A172 (cell line): ENCODE results near the gene TMEM235. TPM values are rescaled to one million over a fixed set of nuclear protein-coding genes. Genes with fewer than 3 reads are reported as not detected.
A peak's percentile ranks its signal among the peaks of the same experiment; 100 is the strongest.
"Not testable (repeated sequence)": the region's sequence is repeated elsewhere in the genome, so short reads cannot be mapped to it uniquely, and the experiment has no call there.

Experiments used
- DNase-seq: peaks from one replicate; pipeline ENCODE4 v3.0.0-alpha.2; 2015; ENCODE audit warnings: low spot score
- total RNA-seq: library from RNA; depleted of rRNA; stranded (reverse); fragments of >200 nt; shearing (Covaris generic); gene quantifications from 2 replicates; pipeline ENCODE4 v1.2.3, GENCODE V29; 2014

TMEM235 gene
- total RNA-seq, 1 experiment from 2014 or later = not detected

DNA sequence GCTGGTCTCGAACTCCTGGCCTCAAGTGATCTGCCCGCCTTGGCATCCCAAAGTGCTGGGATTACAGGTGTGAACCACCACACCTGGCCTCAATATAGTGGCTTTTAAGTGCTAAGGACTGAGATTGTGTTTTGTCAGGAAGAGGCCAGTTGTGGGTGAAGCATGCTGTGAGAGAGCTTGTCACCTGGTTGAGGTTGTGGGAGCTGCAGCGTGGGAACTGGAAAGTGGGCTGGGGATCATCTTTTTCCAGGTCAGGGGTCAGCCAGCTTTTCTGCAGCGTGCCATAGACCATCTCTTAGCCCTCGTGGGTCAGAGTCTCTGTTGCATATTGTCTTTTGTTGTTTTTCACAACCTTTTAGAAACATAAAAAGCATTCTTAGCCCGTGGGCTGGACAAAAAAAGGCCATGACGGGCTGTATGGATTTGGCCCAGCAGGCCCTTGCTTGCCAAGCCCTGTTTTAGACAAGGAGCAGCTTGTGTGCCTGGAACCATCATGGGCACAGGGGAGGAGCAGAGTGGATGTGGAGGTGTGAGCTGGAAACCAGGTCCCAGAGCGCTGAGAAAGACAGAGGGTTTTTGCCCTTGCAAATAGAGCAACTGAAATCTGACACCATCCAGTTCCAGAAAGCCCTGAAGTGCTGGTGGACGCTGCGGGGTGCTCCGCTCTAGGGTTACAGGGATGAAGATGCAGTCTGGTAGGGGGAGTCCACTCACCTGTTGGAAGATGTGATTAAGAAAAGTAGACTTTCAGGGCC lies 11.9 kb upstream of the TMEM235 start:
- DNase-seq = no peak

DNA sequence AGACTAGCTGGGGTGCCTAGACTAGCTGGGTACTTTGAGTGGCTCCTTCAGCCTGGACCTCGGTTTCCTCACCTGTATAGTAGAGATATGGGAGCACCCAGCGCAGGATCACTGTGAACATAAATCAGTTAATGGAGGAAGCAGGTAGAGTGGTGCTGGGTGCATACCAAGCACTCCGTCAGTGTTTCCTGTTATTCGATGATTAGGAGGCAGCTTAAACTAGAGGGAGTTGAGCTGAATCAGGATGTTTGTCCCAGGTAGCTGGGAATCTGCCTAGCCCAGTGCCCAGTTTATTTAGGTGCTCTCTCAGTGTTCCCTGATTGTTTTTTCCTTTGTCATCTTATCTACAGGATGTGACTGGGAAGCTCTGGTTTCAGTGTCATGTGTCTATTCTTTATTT lies 8.4 kb upstream of the TMEM235 start:
- no peak for DNase-seq

DNA sequence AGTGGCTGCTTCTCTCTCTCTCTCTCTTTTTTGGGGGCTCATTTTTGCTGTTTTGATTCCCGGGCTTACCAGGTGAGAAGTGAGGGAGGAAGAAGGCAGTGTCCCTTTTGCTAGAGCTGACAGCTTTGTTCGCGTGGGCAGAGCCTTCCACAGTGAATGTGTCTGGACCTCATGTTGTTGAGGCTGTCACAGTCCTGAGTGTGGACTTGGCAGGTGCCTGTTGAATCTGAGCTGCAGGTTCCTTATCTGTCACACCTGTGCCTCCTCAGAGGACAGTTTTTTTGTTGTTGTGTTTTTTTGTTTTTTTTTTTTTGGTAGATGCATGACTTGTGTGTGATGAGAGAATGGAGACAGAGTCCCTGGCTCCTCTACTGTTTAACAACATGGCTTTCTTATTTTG lies 7.7 kb upstream of the TMEM235 start:
- no peak for DNase-seq

DNA sequence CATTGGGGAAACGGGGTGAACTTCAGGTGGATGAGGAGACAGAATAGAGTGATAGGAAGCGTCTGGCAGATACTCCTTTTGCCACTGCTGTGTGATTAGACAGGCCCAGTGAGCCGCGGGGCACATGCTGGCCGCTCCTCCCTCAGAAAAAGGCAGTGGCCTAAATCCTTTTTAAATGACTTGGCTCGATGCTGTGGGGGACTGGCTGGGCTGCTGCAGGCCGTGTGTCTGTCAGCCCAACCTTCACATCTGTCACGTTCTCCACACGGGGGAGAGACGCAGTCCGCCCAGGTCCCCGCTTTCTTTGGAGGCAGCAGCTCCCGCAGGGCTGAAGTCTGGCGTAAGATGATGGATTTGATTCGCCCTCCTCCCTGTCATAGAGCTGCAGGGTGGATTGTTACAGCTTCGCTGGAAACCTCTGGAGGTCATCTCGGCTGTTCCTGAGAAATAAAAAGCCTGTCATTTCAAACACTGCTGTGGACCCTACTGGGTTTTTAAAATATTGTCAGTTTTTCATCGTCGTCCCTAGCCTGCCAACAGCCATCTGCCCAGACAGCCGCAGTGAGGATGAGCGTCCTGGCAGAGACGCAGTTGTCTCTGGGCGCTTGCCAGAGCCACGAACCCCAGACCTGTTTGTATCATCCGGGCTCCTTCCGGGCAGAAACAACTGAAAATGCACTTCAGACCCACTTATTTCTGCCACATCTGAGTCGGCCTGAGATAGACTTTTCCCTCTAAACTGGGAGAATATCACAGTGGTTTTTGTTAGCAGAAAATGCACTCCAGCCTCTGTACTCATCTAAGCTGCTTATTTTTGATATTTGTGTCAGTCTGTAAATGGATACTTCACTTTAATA lies 7.0 kb upstream of the TMEM235 start:
- no peak for DNase-seq

DNA sequence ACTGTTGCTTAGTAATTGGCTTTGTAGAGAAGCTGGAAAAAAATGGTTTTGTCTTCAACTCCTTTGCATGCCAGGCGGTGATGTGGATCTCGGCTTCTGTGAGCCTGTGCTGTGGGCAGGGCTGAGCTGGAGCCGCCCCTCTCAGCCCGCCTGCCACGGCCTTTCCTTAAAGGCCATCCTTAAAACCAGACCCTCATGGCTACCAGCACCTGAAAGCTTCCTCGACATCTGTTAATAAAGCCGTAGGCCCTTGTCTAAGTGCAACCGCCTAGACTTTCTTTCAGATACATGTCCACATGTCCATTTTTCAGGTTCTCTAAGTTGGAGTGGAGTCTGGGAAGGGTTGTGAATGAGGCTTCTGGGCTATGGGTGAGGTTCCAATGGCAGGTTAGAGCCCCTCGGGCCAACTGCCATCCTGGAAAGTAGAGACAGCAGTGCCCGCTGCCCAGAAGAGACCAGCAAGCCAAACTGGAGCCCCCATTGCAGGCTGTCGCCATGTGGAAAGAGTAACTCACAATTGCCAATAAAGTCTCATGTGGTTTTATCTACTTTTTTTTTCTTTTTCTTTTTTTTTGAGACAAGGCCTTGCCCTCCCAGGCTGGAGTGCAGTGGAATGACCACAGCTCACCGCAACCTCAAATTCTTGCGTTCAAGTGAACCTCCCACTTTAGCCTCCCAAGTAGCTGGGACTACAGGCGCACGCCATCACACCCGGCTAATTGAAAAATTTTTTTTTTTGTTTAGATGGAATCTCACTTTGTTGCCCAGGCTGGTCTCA lies 6.2 kb upstream of the TMEM235 start:
- DNase-seq = no peak

DNA sequence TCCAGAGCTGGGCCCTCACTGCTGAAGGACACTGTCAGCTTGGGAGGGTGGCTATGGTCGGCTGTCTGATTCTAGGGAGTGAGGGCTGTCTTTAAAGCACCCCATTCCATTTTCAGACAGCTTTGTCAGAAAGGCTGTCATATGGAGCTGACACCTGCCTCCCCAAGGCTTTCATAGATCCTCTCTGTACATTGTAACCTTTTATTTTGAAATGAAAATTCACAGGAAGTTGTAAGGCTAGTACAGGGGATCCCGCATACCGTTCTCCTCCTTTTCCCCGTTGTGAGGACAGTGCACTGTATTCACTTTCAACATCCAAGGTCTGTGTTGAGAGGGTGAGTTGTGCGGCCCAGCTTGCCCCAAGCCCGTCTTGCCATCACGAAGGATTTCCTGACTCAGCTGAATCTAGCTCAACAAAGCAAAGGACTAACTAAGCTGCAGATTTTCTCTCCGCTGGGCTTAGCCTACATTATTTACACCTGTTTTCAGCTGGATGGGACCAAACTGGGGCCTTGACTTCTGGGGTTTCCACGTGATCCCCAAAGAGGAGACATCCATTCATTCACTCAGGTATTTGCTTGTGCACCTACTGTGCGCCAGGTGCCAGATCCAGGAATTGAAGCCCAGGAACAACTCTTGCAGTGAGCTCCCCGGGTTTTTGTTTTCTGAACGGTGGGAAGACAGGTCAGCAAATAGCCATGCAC lies 5.2 kb upstream of the TMEM235 start:
- DNase-seq = no peak

DNA sequence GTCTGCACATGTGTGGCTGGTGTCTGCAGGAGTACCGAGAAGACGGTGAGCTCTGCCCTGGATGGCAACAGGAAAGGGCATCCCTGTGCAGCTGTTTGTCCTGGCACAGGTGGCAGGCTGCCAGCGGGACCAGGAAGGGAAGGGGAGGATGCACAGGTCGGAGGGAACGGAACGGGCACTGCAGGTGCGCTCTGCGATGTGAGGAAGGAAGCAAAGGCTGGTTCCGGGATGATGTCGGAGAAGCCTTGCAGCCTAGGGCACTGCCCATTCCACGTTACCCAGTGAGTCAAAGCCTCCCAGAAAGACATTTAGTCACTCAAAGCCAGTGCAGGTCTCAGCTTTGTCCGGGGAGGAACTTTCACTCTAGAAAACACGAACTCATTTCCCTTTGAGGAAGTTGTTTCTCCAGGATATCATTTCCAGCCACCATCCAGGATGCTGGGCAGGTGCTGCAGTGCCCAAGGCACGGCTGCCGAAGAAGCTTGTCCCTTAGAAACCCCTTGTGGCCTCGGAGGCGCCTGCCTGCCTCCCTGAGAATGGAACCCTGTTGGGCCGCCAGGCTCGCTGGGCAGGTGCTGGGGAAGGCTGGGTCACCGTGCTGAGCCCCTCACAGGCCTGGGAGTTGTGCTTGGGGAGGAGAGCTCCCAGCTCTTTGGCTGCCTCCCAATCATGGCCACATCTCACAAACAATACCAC lies 4.5 kb upstream of the TMEM235 start:
- DNase-seq = peak; percentile 47

DNA sequence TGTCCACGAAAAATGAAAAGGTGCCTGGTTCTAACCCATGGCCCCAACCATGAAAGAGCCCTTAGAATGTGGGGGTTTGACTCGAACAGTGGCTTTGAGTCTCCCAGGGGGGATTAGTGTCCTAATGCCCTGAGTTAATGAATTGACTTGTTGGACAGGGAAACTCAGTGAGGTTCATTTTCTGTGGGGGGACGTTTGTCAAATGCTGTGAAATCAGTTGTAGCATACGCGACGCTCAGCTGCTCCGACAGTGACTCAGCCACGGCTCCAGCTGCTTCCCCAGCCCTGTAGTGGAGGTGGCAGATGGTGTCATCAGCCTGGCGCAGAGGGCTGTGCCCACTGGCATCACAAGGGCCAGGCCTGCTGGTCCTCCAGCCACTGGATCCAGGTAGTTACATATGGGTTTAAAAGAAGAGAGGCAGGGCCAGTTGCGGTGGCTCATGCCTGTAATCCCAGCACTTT lies 3.9 kb upstream of the TMEM235 start:
- DNase-seq = peak; percentile 64

DNA sequence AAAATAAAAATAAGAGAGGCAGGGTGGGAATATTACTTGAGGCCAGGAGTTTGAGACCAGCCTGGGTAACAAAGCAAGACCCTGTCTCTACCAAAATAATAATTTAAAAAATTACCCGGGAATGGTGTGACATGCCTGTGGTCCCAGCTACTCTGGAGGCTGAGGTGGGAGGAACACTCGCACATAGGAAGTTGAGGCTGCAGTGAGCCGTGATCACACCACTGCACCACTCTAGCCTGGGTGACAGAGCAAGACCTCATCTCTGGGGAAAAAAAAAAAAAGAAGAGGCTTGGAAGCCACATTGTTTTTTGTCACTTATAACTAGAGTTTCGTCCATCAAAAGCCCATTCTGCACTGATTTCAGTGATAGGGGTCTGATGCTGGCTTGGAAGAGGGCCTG lies 3.3 kb upstream of the TMEM235 start:
- no peak for DNase-seq

DNA sequence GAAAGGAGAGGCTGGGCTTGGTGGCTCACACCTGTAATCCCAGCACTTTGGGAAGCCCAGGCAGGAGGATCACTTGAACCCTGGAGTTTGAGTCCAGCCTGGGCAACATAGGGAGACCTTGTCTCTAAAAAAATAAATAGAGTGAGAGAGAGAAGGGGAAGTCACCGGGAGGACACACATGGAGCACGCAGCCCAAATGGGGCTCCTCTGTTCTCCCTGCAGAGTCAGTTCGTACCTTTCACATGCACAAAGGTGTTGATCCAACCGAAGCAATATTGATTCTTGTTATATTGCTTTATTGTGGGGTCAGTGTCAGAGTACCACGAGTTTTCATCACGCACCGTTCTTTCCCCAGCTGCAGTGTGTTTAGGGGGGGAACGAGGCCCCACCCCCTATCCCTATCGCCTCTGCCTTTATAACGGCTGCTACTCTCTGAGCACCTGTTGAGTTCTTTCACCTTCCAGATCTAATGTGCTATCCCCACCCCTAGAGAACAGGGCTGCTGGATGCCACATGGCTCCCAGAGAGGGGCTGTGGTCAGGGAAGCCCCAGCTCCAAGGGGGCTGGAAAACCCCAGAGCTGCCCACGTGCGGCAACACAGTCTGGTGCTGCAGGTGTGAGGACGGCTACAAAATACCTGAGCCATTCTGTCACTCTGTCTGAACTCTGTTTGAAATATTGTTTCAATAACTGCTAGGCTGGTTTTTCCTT lies 1.0 kb upstream of the TMEM235 start:
- DNase-seq = no peak

DNA sequence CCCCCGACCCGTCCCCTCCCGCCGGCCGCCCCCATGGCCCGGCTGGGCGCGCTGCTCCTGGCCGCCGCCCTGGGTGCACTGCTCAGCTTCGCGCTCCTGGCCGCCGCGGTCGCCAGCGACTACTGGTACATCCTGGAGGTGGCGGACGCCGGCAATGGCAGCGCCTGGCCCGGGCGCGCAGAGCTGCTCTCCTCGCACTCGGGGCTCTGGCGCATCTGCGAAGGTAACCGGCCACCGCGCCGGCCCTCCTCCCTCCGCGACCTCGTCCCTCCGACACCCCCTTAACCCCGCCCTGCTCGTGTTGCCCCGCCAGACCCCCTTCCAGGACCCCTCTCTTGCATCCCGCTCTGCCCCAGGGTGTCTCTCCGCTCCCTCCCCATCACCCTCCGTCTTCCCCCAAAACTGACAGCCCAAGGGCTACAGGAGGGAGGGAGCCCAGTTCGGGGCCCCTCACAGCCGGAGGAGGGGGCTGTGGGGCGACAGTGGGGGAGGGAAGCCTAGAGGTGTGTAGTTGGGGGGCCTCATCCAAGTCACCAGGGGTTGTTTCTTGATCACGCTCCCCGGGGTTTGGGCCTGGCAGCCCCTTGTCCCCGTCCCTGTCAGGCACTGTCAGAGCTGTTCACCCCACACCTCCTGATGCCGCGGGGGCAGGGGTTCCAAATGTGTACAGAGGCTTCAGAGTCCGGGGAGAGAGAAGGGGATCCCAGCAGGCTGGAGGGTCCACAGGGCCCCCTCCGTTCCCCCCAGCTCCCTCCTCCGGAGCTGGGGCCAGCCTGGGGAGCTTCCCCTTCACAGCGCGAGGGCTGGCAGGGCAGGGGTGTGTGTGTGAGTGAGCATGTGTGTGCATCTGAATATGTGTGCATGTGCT lies 794 bp downstream of the TMEM235 start:
- DNase-seq = no peak

DNA sequence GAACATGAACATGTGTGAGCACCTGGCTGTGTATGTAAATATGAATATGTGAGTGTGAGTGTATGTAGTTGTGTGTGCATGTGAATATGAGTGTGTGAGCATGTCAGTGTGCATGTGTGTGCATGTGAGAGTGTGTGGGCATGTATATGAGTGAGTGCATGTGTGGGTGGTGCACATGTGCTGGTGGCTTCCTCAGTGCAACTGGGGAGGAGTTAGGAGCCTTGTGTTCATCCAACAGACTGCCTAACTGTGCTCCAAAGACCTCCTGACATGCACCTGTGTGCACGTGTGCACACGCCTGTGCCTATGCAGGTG lies 1.4 kb downstream of the TMEM235 start:
- no peak for DNase-seq

DNA sequence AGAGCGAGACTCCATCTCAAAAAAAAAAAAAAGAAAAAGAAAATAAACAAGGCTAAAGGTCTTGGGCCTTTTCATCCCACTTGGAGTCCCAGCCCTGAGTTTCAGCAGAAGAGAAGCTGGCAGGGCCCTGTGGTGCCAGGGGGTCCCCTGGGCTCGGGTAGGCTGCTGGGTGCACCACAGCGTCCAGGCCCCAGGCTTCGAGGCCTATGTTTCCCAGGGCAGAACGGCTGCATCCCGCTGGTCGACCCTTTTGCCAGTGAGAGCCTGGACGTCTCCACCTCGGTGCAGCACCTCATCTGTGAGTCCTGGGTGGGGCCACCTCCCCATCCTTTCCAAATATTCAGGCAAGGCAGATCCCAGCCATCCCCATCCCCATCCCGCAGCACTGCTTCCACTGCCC lies 2.2 kb downstream of the TMEM235 start:
- no peak for DNase-seq

DNA sequence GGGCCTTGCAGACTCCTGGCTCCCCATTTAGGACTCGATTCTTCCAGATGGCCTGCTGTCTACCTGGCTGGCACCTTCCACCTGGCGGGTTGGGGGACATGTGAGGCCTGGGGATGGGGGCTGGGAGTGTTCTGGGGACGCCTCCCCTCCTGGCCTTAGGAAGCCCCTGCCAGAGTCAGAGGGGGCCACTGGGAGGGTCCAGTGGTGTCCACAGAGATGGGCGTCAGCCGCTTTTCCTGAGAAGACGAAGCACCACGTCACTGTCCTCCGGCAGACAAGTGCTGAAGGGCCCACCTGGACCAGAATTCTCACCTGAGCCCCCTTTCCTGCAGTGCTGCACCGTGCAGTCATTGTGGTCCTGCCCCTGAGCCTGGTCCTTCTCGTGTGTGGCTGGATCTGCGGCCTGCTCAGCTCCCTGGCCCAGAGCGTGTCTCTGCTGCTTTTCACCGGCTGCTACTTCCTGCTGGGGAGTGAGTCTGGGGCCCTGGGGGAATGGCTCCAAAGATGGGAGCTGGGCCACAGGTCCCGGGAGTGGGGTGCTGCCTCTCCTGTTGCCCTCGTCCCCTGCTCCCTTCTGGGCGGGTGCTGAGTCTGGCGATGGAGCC lies 2.9 kb downstream of the TMEM235 start:
- DNase-seq = no peak

DNA sequence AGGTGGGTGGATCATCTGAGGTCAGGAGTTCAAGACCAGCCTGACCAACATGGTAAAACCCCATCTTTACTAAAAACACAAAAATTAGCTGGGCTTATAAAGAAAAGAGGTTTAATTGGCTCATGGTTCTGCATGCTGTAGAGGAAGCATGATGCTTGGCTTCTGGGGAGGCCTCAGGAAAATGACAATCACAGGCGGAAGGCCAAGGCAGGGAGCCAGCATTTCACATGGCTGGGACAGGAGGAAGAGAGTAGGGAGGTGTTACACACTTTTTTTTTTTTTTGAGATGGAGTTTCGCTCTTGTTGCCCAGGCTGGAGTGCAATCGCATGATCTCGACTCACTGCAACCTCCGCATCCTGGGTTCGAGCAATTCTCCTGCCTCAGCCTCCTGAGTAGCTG lies 3.6 kb downstream of the TMEM235 start:
- not testable (repeated sequence) for DNase-seq

DNA sequence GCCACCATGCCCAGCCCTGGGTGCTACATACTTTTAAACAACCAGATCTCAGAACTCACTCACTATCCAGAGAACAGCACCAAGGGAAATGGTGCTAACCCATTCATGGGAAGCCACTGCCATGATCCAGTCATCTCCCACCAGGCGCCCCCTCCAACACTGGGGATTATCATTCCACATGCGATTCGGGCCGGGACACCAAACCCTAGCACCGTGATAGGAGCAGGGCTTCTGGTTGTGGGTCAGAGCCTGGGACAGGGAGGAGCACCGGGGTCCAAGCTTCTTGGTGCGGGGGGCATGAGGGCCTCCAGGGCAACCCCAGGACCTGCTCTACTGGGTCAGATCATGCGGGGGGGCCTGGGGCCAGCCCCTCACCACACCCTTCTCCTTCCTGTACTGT lies 4.5 kb downstream of the TMEM235 start:
- DNase-seq = no peak

DNA sequence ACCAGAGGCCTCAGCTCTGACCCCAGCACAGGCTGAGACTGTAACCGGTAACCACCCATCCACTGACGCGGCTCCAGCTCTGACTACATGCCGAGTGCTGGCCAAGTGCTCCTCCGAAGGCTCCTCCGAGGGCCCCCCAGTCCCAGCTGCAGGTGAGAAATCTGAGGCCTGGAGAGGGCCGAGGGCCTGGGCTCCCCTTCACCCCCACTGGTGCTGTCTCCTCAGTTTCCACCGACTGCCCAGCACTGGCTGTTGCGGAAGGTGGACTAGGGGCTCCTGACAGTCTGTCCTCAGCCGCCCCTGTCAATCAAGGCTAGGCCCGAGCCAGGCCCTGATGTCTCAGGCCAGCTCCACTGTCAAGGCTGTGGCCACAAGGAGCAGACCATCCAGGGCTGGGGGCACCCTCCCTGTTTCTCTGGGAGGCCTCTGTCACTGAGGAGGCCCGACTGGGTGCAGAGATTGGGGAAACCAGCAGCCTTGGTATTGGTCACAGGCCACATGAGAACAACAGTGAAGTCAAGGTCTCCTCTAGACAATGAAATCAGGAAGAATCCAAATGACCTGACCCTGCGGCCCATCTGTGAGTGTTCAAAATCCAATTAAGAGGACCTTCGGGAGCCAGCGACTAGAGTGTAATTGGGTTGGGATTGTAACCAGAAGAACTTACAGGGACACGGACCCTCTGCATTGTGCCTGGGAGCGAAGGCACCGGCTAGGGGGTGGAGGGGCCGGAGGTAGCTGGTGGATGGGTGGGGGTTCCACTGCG lies 5.1 kb downstream of the TMEM235 start:
- DNase-seq = no peak

DNA sequence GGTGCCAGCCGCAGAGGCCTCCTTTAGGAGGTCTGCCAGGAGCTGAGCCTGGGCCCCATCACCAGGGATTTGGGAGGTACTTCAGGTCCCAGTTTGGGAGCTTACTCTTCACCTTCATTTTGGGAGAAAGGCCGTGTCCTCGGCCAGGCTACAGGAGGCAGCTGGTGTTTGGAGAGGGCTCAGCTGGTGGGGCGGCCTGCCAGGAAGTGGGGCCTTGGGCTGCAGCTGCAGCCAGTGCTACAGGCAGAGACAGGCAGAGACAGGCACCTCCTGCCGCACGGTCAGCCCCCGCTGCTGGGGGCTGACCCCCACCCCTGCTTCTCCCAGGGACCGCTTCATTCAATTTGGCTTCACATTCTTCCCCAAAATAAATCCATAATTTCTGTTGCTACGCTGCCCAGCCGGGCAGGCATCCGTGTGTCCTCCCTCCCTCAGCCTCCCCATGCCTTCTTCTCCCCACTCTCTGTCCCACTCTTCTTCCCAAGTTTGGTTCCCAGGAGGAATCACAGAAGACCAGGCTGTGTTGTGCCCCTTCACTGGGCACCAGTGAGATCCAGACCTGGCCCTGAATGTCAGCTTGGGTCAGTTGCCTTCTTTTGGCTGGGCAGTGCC lies 6.1 kb downstream of the TMEM235 start:
- DNase-seq = no peak
